DMS79 (cell line): Measurements from ENCODE around the gene AGTRAP.

Experiments
- DNase-seq: peaks from one replicate; lab custom pipeline; 2025; lab: John Stamatoyannopoulos, UW

The AGTRAP gene

GRCh38 chr1:11736746-11737639, 1.1 kb downstream of the AGTRAP start:
- peak; percentile 36 for DNase-seq

GRCh38 chr1:11738096-11738495, 2.2 kb downstream of the AGTRAP start:
- DNase-seq = no peak

GRCh38 chr1:11738783-11739182, 2.8 kb downstream of the AGTRAP start:
- no peak for DNase-seq

GRCh38 chr1:11740258-11741192, 4.6 kb downstream of the AGTRAP start:
- no peak for DNase-seq

- DNase-seq = no peak
These were observed 5.5 kb downstream of the AGTRAP start for GRCh38 chr1:11741482-11741881.

- no peak for DNase-seq
These were observed 6.1 kb downstream of the AGTRAP start for GRCh38 chr1:11741919-11742558.

- no peak for DNase-seq
These were observed 8.4 kb downstream of the AGTRAP start for GRCh38 chr1:11744287-11744686.

- DNase-seq = no peak
These were observed 10.2 kb downstream of the AGTRAP start for GRCh38 chr1:11746092-11746491.

GRCh38 chr1:11746795-11747487, 11.0 kb downstream of the AGTRAP start:
- DNase-seq = no peak

- DNase-seq = no peak
These were observed 12.6 kb downstream of the AGTRAP start for GRCh38 chr1:11748294-11749202.

GRCh38 chr1:11749203-11749689, 13.3 kb downstream of the AGTRAP start:
- no peak for DNase-seq

- no peak for DNase-seq
These were observed 14.1 kb downstream of the AGTRAP start for GRCh38 chr1:11749996-11750395.

GRCh38 chr1:11751087-11751486, 15.2 kb downstream of the AGTRAP start:
- DNase-seq = no peak

- DNase-seq = no peak
These were observed 16.6 kb downstream of the AGTRAP start for GRCh38 chr1:11752359-11753088.

- no peak for DNase-seq
These were observed 17.7 kb downstream of the AGTRAP start for GRCh38 chr1:11753555-11754208.

- no peak for DNase-seq
These were observed 21.1 kb downstream of the AGTRAP start for GRCh38 chr1:11757047-11757446.

GRCh38 chr1:11759791-11760190, 23.9 kb downstream of the AGTRAP start:
- no peak for DNase-seq

GRCh38 chr1:11761285-11761684, 25.3 kb downstream of the AGTRAP start:
- DNase-seq = no peak

GRCh38 chr1:11761988-11762406, 26.1 kb downstream of the AGTRAP start, which contains the start of gene C1orf167:
TSS of gene C1orf167 (plus strand) at chr1:11762193. CDS start at chr1:11764401, 2,208 bp downstream.
- no peak for DNase-seq
